GM13977 (cell line): ENCODE data around the gene PKMYT1.

Experiments used
- DNase-seq: peaks from one replicate; pipeline ENCODE4 v3.0.0; 2012; ENCODE audit warnings: low spot score
- CTCF ChIP-seq: IDR thresholded peaks from 2 replicates; pipeline ENCODE4 v1.5.1; 2012; ENCODE audit warnings: mild to moderate bottlenecking, control low read depth; ENCODE audit not compliant: insufficient read depth; ENCODE audit errors: extremely low read depth, missing control alignments
- in situ Hi-C: fragments of 300-500 bp; cut with MboI; formaldehyde crosslinking; loops from one replicate; pipeline ENCODE4 v1.12.0; 2022; ENCODE audit warnings: low sequenced_read_pairs, low pct_unique_long_range_greater_than_20kb, mixed read lengths, inconsistent platforms; ENCODE audit not compliant: unreplicated experiment

The PKMYT1 gene

GRCh38 chr16:3017794-3018506 is 37.7 kb upstream of the PKMYT1 start, which contains the start of gene CLDN6:
TSS of gene CLDN6 (minus strand) at chr16:3018183. CDS start at chr16:3016021, 2,162 bp downstream.
- in situ Hi-C loops = no loop called here
- peak; percentile 47 for TF ChIP-seq CTCF
- DNase-seq = peak; percentile 68

GRCh38 chr16:3017344-3017743 is 37.1 kb upstream of the PKMYT1 start:
- no peak for TF ChIP-seq CTCF
- no peak for DNase-seq
- in situ Hi-C loops = no loop called here

GRCh38 chr16:3015865-3016521 is 35.7 kb upstream of the PKMYT1 start:
- in situ Hi-C loops = no loop called here
- no peak for DNase-seq
- TF ChIP-seq CTCF = no peak

- DNase-seq = no peak
- in situ Hi-C loops = no loop called here
- TF ChIP-seq CTCF = no peak
These were observed 34.7 kb upstream of the PKMYT1 start for GRCh38 chr16:3014971-3015370.

- TF ChIP-seq CTCF = no peak
- in situ Hi-C loops = no loop called here
- no peak for DNase-seq
These were observed 33.9 kb upstream of the PKMYT1 start for GRCh38 chr16:3013998-3014690.

GRCh38 chr16:3013491-3013951 is 33.3 kb upstream of the PKMYT1 start:
- TF ChIP-seq CTCF = no peak
- in situ Hi-C loops = no loop called here
- no peak for DNase-seq
